GM10266 (cell line): ENCODE measurements around the gene NIN.

ENCODE experiments used
- DNase-seq: peaks from one replicate; pipeline ENCODE4 v3.0.0; 2012; ENCODE audit errors: extremely low spot score
- TF ChIP-seq, protein P1 (sequence below): IDR thresholded peaks from 2 replicates; pipeline ENCODE4 v1.5.1; 2012; ENCODE audit warnings: mild to moderate bottlenecking, low read depth; ENCODE audit not compliant: control insufficient read depth, insufficient read depth; ENCODE audit errors: missing control alignments

NIN gene

DNA sequence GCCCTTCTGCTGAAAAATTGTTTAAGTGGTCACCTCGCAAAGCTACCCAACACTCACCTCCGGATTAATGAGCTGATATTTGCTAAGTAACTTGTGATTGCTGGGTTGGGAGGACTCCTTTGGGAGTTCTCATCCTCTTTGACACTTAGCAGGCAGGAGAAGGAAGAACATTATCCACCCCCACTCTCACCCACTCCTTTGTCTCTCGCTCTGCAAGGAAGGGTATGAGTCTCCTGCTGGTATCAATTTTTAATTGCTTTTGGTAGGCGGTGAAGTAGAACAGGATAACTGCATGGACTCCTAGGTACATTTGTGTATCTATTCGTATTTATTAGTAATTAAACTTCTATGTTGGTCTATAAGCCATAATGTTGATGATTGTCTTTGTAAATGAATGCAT is 34.0 kb upstream of the NIN start:
- TF ChIP-seq, protein P1, sequence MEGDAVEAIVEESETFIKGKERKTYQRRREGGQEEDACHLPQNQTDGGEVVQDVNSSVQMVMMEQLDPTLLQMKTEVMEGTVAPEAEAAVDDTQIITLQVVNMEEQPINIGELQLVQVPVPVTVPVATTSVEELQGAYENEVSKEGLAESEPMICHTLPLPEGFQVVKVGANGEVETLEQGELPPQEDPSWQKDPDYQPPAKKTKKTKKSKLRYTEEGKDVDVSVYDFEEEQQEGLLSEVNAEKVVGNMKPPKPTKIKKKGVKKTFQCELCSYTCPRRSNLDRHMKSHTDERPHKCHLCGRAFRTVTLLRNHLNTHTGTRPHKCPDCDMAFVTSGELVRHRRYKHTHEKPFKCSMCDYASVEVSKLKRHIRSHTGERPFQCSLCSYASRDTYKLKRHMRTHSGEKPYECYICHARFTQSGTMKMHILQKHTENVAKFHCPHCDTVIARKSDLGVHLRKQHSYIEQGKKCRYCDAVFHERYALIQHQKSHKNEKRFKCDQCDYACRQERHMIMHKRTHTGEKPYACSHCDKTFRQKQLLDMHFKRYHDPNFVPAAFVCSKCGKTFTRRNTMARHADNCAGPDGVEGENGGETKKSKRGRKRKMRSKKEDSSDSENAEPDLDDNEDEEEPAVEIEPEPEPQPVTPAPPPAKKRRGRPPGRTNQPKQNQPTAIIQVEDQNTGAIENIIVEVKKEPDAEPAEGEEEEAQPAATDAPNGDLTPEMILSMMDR, result no peak
- DNase-seq, result no peak

DNA sequence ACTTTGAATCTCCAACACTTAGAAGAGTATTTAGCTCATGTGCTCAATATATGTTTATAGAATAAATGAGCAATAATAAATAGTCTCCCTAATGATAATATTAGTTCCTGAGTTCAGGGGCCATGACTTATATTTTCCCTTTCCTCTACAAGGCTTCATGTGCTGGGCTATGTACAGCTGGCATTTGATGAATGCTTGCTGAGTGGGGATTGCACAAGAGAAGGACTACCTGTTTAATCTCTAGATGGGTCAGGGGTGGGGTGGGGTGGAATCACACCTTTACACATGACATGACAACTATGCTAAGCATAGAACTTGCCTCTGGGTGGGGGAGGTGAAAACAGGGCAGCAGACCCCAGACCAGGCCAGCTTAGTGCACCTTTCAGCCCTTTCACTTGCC is 33.3 kb upstream of the NIN start:
- DNase-seq, result no peak
- TF ChIP-seq, protein P1, result no peak

DNA sequence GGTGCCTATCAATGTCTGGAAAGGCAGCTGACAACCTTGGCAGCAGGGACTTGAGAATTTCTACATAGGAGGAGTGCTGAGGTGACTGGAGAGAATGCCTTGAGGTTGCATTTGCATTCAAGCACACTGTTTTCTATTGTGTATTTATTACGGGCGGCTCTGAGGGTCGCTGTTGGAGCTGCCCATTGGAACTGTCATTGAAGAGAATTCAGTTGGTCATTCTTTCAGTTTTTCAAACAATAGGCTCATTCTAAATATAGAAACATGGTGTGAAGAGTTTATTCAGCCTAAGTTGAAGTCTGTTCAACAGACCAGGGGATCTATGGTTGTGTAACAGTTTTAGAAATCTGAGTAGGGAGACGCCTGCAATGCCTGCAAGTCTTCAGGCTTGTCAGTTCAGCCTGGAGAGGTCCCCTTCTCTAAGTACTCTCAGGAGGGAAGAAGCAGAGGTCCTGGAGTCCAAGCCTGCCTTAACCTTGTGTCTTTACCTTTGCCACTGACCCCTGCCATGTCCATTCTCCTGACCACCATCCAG is 31.1 kb upstream of the NIN start:
- TF ChIP-seq, protein P1, result no peak
- no peak for DNase-seq

DNA sequence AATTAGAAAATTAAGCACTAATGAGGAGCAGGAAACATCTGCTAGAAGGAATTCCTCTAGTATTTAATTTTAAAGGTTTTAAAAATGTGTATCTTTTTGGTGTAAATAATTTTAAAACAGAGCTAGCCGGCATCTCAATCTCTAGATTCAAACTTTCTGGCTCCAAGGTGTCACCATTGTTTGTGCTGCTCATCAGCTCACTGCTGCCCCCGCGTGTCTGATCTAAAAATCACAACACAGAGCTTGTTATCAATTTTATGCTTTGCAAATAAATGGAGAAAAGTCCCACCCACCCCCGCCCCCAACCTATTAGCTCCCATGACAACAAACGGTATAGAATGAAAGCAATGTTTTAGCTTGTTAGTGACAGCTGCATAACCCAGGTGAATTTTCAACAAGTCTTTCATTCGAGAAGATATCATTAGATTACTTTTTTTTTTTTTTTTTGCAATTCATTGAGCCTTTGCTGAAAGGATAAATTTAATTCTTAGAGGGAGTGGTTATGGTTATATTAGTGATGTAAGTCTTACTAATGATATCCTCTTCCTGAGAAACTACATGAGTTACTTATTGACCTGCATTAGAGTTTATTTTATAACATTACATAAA is 29.6 kb upstream of the NIN start:
- TF ChIP-seq, protein P1, result peak; percentile 79
- DNase-seq, result peak; percentile 82

DNA sequence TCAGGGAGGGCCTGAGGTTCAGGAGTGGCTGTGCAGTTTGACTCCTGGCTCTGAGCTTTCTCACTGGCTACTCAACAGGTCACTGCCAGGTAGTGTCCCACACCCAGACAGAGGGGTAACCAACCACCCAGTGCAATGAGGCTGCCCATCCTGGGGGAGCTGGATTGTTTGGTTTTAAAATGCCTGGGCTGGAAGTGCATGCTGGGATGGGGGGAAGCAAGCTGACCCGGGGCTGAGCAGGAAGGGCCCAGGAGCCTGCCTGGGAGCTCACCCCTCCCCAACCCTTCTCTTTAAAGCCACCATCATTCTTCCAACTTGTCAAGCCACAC is 28.3 kb upstream of the NIN start:
- TF ChIP-seq, protein P1, result no peak
- DNase-seq, result no peak

DNA sequence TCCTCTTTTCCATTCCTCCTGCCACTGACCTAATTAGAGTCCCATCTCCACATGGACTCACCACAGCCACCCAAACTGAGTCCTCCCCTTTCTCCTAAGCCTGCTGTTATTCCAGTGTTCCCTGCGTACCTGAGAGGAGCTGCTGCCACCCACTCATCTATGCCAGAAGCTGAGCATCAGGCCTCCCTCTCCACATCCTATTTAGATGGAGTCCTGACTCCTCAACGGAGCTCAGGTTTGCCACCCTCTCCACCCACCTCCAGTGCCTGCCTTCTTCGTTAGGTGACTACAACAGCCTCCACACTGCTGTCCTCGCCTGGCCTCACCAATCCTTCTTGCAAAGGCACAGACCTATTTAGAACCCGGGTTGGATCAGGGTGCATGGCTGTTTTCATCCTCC is 25.7 kb upstream of the NIN start:
- no peak for DNase-seq
- TF ChIP-seq, protein P1, result no peak

DNA sequence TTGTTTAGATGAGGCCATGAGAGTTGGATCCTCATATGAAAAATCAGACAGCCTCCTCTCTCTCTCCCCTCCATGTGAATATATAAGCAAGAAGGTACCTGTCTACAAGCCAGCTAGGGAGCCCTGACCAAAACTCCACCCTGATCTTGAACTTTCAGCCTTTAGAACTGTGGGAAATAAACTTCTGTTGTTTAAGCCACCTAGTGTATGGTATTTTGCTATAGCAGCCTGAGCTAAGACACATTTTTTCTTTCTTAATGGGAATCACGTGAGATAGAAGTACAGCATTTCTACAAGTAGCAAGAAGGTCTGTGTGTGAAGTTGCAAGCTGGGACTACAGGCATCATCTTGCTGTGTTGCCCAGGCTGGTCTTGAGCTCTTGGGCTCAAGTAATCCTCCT is 24.6 kb upstream of the NIN start:
- no peak for DNase-seq
- TF ChIP-seq, protein P1, result no peak
